Measurements from ENCODE around the gene LHX6.

DNA sequence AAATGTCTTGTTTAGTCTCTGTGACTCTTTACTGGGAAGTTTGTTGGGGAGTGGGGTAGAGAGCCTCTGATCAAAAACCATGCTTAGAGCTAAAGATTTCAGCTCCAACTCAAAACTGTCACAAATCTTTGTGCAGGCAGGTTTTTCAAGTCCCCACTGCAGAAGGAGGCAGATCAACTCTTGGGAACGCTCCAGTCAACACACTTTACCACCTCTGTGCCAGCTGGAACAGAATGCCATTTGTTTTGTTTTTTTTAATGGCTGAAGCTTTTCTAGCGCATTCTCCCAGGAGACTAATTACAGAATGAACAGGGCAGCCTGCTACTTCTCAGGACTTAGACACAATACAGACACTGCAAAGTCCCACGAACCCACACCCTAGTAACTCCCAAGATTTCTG is 17.9 kb upstream of the LHX6 start:
- TF ChIP-seq, protein P1, sequence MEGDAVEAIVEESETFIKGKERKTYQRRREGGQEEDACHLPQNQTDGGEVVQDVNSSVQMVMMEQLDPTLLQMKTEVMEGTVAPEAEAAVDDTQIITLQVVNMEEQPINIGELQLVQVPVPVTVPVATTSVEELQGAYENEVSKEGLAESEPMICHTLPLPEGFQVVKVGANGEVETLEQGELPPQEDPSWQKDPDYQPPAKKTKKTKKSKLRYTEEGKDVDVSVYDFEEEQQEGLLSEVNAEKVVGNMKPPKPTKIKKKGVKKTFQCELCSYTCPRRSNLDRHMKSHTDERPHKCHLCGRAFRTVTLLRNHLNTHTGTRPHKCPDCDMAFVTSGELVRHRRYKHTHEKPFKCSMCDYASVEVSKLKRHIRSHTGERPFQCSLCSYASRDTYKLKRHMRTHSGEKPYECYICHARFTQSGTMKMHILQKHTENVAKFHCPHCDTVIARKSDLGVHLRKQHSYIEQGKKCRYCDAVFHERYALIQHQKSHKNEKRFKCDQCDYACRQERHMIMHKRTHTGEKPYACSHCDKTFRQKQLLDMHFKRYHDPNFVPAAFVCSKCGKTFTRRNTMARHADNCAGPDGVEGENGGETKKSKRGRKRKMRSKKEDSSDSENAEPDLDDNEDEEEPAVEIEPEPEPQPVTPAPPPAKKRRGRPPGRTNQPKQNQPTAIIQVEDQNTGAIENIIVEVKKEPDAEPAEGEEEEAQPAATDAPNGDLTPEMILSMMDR (conservative IDR thresholded peaks at IDR 0.05 in 1 of 2, IDR thresholded peaks at IDR 0.05 in 1 of 2; ENCODE audit: extremely low read depth in 1 of 2, insufficient read depth in 1 of 2, low read depth in 1 of 2, low read length in 2 of 2): no peak
- TF ChIP-seq EZH2 (IDR thresholded peaks at IDR 0.05; ENCODE audit: borderline replicate concordance, low read length): no peak
